HG03196 (cell line): ENCODE measurements around the gene PROK1.
"Not testable (repeated sequence)": the region's sequence is repeated elsewhere in the genome, so short reads cannot be mapped to it uniquely, and the experiment has no call there.

ENCODE experiments used
- ATAC-seq: cut with Tn5 transposase; IDR thresholded peaks from one replicate; pipeline ENCODE4 v1.9.1; 2021; ENCODE audit not compliant: unreplicated experiment

Gene PROK1

DNA sequence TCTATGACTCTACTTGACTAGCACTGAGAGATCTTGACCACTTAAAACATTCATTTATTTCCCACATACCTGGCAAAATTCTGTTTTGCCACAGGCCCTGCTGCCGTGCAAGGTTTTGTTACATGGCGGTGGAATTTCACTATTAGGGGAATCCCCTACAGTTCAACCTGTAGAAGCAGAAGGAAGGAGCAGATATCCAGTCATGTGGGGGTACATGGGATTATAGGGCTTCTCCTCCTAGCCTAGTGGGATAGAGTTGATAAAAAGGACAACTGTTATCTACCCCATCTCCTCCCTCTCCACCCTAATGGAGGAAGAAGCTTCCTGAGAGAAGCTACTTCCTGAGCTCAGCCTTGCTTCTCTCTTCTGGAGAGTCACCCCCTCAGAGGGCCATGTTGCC lies 17.7 kb upstream of the PROK1 start:
- no peak for ATAC-seq

DNA sequence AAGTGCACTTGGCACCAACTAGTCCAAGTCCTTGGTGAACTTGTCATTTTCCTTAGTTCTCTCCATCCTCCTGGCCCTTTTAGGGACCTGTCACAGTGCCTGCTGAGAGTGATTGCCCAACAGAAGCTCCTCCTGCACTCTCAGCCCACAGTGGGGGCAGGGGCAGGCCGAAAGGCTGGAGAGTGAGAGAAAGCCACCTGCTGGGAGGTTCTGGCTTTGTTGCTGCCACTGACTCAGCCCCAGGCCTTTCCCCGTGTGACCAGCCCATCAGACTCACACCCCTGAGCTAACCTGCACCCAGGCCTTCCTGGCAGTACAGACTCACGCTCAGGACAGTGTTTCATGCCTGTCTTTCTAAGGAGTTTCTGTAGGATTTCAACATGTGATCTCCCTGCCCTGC lies 17.1 kb upstream of the PROK1 start:
- no peak for ATAC-seq

DNA sequence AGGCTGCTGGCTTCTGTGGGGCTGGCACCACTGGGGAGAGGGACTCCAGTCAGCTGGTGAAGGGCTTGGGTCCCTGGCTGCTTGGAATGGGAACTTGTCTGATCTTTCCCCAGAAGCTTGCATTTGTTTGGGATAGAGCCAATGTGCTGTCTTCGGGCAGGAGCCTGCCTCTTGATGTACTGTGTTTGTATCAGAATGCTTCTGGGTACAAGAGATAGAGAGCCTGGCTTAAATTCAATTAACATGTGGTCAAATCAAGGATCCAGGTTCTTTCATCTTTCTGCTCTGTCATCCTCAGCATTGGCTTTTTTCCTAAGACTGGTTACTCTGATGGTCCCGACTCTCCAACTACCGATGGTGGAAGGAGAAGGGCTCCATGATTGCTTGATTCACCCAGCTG lies 16.0 kb upstream of the PROK1 start:
- ATAC-seq = no peak

DNA sequence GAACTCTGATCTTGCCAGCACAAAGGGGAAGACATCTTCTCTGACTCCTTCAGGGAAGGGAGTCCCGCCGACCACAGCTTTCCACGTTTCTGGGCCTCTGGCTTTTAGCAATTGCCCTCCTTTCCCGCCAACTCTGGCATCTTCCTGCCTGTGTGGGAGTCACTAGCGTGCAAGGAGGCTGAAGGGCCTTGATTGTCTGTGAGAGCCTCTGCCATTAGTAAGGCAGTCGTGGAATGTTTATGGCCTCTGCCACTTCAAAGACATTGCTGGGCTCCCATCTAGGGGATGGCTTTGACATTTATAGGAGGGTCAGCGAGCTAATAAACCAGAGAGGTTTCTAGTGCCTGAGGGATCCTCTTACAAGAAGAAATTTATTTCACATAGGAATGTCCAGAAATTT lies 14.3 kb upstream of the PROK1 start:
- no peak for ATAC-seq

DNA sequence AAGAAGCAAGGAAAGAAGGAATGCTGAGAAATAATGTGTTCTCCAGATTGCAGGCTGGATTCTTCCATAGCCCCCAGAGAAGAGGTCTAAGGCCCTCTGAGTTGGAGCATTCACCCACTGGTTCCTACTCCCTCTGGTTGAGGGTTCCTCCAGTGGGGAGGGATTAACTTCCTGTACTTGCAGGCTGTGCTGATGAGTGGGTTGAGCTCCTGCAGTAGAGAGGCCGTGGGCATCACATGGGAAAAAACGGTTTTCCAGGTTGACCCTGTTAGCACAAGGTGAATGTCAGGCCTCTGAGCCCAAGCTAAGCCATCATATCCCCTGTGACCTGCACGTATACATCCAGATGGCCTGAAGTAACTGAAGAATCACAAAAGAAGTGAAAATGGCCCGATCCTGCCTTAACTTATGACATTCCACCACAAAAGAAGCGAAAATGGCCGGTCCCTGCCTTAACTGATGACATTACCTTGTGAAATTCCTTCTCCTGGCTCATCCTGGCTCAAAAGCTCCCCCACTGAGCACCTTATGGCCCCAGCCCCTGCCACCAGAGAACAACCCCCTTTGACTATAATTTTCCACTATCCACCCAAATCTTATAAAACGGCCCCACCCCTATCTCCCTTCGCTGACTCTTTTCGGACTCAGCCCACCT lies 13.2 kb upstream of the PROK1 start:
- not testable (repeated sequence) for ATAC-seq

DNA sequence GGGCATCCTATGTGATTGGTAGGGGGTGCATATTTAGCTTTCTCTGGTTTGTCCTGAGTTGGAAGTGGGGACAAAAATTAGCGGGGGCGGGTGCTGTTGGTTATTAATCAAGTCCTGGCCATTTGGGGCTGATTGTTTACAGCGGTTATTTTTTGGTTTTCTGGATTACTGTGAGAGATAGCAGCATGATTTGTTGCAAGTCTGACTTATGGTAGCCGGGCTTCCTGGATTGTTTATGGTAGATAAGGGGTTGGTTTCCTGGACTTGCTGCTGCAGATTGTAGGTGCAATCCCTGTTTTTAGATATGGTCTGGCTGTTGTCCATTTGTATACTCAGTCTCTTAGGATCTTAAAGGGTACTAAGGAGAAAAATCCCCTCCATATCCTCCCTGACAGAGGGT lies 12.1 kb upstream of the PROK1 start:
- no peak for ATAC-seq

DNA sequence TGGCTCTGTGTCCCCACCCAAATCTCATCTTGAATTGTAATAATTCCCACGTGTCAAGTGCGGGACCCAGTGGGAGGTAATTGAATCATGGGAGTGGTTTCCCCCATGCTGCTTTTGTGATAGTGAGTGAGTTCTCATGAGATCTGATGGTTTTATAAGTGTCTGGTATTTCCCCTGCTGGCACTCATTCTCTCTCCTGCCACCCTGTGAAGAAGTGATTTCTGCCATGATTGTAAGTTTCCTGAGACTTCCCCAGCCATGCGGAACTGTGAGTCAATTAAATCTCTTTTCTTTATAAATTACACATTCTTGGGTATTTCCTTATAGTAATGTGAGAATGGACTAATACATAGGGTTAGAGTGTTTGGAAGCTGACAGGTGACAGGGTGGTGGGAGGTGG lies 11.1 kb upstream of the PROK1 start:
- not testable (repeated sequence) for ATAC-seq

DNA sequence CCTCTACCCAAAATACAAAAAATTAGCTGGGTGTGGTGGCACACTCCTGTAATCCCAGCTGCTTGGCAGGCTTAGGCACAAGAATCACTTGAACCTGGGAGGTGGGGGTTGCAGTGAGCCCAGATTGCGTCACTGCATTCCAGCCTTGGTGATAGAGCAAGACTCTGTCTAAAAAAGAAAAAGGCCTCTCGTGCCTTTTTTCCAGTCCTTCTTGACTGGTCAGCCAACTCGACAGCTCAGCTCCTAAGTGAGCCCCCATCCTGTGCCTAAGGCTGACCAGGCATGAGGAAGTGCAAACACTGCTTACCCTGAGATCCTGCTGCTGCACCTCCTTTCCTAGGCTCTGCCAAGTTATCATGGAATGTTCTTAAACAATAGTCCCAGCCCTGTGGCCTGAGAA lies 10.1 kb upstream of the PROK1 start:
- no peak for ATAC-seq

DNA sequence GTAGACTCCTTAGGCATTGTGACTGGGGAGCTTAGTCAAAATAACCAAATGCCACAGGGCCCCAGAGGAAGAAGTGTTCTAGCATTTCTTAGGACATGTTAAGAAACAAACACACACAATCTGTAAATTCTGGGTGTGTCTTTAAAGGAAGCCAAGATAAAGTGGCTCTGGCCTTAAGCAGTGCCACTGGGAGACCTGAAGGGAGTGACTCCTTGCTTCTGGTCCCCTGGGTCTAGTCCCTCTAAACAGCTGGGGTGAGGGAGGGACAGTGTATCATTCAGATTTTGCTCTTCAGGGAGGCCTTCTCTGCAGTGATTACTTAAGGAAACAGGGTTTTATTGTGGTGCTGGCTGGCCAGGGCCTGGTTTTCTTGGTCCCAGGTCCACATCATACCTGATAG lies 9.1 kb upstream of the PROK1 start:
- no peak for ATAC-seq

DNA sequence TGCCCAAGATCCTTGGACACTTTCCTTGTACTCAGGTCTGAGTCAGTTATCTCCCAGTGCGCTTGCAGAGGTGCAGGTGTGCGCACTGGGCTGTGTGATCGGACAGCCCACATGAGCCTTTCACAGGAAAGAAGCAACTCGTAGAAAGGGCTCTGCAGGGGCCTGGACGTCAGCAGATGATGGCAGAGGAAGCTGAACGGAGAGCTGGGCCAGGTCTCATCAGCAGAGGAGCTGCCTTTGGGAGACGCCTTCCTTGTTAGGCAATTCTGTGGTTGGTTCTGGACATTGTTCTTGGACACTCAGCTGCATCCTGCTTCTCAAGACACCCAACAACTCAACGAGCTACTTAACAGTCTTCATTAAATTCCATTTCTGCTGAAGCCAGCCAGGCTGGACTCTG lies 7.5 kb upstream of the PROK1 start:
- ATAC-seq = no peak

DNA sequence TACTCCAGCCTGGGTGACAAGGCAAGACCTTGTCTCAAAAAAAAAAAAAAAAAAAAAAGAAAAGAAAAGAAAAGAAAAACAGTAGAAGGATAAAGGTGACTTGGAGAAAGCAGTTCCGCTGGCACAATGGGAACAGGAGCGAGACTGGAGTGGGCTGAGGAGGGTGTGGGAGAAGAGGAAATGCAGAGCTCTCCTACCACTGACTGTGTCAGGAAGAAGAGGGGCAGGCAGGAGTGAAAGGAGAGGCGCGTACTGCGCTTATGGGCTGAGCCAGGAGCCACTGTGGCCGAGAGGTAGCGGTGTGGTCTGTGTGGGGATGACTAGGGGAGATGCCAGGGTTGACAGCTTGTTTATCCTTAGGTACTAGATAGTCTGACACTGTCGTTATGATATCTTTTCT lies 6.4 kb upstream of the PROK1 start:
- ATAC-seq = no peak

DNA sequence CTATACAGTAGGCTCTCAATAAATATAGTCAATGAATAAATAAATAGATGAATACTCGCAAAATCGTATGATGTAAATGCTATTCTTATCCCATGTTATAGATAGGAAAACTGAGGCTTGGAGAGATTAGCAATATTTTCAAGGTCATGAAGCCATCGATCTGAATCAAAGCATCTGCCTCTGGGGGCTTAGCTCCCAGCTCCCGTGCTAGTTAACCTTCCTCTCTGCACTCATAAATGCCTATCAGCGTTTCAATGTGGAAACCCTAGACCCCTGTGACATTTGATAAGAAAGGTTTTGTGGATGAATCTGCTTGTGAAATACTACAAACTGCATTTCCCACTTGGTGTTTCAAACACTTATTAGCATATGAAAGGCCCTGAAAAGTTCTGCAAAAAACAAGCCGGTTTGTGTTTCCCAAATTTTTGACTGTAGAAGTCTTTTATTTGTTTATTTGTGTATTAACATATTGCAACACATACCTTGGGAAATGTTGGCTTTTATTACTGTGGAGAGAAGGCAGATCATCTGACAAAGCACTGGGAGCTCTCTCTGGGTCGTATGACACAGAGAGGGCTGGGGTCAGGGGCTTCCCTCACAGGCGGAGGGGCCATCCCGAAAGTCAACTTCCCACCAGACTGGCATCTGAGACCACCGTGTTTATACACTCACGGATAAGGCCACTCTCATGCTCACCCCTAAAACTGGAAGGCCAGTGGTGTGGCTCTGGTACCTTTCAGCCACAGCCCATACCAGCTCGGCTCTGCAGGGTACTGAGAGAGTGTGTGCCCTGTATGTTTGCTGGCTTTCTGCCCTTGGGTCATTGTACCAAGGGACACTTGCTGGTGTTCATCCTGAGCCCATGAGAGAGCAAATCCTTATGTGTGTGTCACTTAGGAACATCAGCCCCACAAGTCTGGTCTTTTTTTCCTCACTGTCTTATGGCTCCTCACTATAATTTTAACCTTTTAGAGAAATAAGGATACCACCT lies 993 bp upstream of the PROK1 start:
- no peak for ATAC-seq

DNA sequence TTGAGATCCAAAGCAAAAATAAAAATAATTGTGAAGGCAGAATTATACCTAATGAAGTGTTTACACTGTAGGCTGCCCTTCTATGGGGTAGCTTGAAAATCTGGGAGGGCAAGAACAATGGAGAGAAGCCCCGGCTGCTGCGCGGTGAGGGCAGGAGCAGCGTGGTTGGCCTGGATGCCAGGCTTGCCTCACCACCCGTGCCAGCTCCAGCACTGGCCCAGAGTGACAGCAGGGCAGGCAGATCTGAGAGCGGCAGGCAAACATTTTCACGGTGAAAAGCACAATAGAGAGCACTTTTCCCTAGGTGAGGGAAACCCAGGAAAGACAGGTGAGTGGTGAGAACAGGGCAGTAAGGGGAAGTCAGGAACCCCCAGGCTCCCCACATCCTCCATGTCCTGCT lies 1.4 kb downstream of the PROK1 start:
- ATAC-seq = no peak

DNA sequence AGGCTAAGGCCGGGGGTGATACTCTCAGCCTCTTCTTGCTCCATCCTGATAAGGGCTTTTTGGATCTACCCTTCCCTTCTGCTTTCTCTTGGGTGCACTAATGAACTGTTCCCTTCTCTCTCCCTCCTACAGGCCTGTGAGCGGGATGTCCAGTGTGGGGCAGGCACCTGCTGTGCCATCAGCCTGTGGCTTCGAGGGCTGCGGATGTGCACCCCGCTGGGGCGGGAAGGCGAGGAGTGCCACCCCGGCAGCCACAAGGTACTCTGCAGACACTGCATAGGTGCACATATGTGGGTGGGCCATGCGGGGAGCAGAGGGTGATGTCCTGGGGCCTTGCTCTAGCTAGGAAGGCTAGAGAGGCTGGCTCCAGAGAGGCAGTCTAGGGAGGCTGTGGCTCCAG lies 2.9 kb downstream of the PROK1 start:
- no peak for ATAC-seq

DNA sequence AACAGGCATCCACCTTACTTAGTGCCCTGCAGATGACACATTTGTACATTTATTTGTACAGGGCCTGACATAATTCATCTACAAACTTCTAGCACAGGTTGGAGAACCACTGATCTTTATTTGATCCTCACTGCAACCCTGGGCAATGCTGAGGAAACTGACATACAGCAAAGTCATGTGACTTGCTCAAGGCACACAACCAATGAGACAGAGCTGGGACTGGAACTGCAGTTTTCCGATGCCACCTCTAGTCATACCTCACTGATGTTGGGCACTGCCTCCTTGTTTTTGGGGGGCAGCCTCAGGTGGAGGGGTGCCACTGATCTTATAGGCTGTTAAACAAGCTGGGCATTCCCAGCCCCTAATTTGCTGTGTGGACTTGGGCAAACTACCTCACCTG lies 3.4 kb downstream of the PROK1 start:
- ATAC-seq = no peak

DNA sequence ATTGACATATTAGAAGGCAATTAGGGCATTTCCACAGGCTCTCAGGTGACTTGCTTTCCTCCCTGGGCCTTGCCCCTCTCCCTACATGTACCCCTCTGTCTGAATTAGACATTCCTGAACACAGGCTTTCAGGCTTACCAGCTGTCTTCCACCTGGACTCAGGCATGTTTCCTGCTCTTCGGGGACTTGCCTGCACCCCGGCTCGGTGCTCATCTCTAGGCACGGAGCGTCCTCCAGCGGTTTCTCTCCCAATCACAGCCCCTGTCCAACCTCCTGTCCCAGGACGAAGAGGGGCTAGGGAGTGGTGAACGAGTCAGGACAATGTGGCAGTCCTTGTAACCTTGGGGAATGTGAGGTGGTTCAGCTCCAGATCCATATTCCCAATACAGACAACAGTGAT lies 4.2 kb downstream of the PROK1 start:
- ATAC-seq = no peak

DNA sequence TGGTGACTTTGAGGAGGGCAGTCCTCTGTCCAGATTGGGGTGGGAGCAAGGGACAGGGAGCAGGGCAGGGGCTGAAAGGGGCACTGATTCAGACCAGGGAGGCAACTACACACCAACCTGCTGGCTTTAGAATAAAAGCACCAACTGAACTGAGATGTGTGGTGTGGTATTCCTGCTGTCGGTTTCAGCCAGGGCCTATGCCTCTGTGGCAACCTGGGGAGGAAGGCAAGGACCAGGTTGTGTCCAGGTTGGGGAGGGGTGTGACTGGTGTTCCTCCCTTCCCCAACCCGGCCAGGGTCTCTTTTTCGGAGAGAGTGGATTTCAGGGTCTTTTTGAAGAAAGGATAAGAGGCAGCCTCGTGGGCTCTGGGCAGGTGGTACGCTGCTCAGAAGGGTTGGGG lies 6.3 kb downstream of the PROK1 start:
- ATAC-seq = no peak

DNA sequence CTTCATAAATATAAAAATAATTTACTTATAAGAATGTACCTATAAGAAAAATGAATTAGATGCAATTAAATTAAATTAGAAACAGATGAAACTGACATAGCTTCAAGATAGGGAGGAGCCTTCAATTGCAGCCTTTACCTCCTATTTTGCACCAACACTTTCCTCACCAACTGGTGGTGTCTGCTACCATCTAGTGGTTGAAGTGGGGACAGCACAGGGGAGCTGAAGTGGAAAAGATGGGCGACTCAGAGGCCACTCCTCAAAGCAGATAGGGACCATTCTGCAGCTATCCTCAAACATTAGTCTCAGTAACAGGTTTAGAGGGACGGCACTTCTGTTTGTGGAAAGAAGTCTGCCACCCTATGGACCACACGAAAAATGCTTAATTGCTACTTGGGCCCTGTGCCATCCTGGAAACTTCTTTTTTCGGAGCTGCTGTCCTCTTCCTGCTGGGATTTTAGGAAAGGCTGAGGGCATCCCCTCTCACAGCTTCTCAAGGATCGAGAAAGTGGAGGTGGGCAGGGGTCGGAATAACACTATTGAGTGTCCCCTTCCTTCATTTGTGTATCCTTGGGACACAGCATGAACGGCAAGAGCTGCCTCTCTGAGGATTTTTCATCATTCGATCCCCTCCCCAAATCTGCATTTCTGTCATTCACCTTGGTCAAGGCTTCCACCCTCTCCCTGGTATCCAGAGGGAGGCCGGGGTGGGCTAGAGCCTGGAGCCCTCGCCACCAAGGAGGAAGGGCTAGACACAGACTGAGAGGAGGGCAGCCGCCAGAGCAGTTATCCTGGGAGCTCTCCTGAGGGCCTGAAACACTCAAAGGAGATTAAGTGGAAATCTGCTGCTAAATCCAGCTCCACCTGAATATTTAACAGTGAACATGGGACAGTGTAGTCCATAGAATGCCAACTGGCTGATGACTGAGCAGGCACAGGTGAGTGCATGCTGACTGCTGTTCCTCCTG lies 9.6 kb downstream of the PROK1 start:
- ATAC-seq = no peak

DNA sequence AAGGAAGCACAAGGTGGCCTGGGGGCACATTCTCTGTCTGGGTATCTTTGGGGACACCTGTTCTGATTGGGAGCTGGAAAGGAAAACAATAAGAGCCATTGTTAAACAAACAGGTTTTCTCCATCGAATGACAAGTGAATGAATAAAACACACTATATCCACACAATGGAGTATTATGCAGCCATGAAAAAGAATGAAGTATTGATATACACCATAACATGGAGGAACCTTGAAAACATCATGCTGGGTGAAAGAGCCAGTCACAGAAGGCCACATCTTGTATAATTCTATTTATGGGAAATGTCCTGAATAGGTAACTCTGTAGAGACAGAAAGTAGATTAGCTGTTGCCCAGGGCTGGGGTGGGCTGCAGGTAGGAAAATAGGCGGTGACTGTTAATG lies 11.1 kb downstream of the PROK1 start:
- no peak for ATAC-seq

DNA sequence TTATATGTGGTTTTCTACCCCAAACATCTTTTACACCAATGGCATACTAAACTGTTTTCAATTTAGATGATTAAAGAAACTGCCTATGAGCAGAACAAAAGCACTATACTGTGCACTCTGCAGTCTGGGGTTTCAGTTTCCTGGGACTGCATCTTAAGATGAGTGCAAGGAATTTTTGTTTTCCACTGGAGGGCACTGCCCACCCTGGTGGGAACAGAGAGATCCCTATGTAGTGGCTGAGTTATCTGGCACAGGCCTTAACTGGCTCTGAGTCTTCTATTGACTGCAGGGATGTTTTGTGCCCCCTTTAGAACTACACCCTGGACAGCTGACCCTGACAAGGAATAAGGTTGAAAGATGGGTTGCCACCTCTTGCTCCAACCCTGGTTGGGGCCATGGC lies 12.0 kb downstream of the PROK1 start:
- no peak for ATAC-seq

DNA sequence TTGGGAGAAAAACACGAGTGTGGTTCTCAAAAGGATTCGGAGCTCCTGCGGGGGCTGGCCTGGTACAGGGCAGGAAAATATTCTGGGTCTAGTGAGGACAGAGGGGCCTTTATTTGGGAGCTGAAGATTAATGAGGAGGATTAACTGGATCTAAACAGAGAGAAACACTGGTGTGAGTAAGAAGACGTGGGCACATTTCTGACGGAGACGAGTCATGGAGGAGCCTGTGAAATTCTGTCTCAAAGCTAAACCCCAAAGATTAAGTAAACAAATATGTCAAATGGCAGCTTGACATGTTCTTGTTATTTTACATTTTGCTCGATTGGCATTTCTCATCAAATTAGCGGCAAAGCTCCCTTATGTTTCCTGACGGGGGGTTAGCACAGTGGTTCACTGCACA lies 12.8 kb downstream of the PROK1 start:
- ATAC-seq = no peak
